Activated CD8-positive, alpha-beta T cell treated with anti-CD3 and anti-CD28 coated beads for 36 hours (primary cell): ENCODE measurements around the gene ZNF644. TPM values are rescaled to one million over a fixed set of nuclear protein-coding genes. Genes with fewer than 3 reads are reported as not detected.

ENCODE experiments used
- ATAC-seq: fragments of 200-7000 bp; cut with Tn5 transposase; one replicate; pipeline ENCODE4 v1.10.0; 2021; ENCODE audit warnings: mild to moderate bottlenecking, moderate library complexity
- CTCF ChIA-PET: fragments of 350-600 bp; sonication (Branson Sonifier 250); formaldehyde crosslinking; loops from one replicate; lab custom pipeline; 2021; ENCODE audit warnings: antibody characterized with exemption; lab: Charles Lee
- POLR2A ChIA-PET: fragments of 350-600 bp; sonication (Branson Sonifier 250); formaldehyde crosslinking; loops from one replicate; lab custom pipeline; 2021; ENCODE audit warnings: antibody characterized with exemption; lab: Charles Lee
- DNase-seq: peaks from one replicate; pipeline ENCODE4 v3.0.0-alpha.2; 2020
- H3K27ac Mint-ChIP-seq: one replicate; pipeline ENCODE4 v1.8.0; 2021; ENCODE audit warnings: mild to moderate bottlenecking, mixed read lengths
- H3K27me3 Mint-ChIP-seq: one replicate; pipeline ENCODE4 v1.8.0; 2021; ENCODE audit warnings: mixed read lengths
- H3K36me3 Mint-ChIP-seq: one replicate; pipeline ENCODE4 v1.8.0; 2021; ENCODE audit warnings: low read depth, mixed read lengths
- H3K4me1 Mint-ChIP-seq: one replicate; pipeline ENCODE4 v1.8.0; 2021; ENCODE audit warnings: low read depth, mixed read lengths
- H3K4me3 Mint-ChIP-seq: one replicate; pipeline ENCODE4 v1.8.0; 2021; ENCODE audit warnings: mild to moderate bottlenecking, moderate library complexity, mixed read lengths
- H3K9me3 Mint-ChIP-seq: one replicate; pipeline ENCODE4 v1.8.0; 2021; ENCODE audit warnings: mixed read lengths
- intact Hi-C: fragments of 100-400 bp; cut with micrococcal nuclease; formaldehyde crosslinking; loops from one replicate; pipeline ENCODE4 v1.10.0; 2022
- total RNA-seq, 2 experiments: library from RNA; stranded (reverse); gene quantifications; one replicate each; pipeline ENCODE4 v1.2.3, GENCODE V29; 2021
- TF ChIP-seq, protein P1 (sequence below): fragments of 200-600 bp; IDR thresholded peaks from one replicate; pipeline ENCODE4 v1.8.0; 2022; ENCODE audit warnings: antibody characterized with exemption, mild to moderate bottlenecking

The ZNF644 gene
- total RNA-seq, 2 experiments from 2014 or later: 43.4 to 44.9 TPM

- Mint-ChIP-seq H3K27ac (no peak overlapping the region), H3K27me3 (no peaks in the 10 kb centered on the region), H3K4me1 (peaks cover 40% of the 10 kb centered on the region), H3K9me3 (no peaks in the 10 kb centered on the region), H3K36me3 (peaks cover 50% of the 10 kb centered on the region), H3K4me3 (no peak overlapping the region)
- intact Hi-C loops: no loop called here
- no peak for DNase-seq
- TF ChIP-seq, protein P1, sequence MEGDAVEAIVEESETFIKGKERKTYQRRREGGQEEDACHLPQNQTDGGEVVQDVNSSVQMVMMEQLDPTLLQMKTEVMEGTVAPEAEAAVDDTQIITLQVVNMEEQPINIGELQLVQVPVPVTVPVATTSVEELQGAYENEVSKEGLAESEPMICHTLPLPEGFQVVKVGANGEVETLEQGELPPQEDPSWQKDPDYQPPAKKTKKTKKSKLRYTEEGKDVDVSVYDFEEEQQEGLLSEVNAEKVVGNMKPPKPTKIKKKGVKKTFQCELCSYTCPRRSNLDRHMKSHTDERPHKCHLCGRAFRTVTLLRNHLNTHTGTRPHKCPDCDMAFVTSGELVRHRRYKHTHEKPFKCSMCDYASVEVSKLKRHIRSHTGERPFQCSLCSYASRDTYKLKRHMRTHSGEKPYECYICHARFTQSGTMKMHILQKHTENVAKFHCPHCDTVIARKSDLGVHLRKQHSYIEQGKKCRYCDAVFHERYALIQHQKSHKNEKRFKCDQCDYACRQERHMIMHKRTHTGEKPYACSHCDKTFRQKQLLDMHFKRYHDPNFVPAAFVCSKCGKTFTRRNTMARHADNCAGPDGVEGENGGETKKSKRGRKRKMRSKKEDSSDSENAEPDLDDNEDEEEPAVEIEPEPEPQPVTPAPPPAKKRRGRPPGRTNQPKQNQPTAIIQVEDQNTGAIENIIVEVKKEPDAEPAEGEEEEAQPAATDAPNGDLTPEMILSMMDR: no peak
- CTCF ChIA-PET: interaction anchor here (1.1 kb wide), 1 partner anchor 17 kb away, joined by 3 read pairs; no protein-coding TSS in a partner anchor
- no peak for ATAC-seq
- POLR2A ChIA-PET: no interaction called here
Observed at GRCh38 chr1:90977522-90977921, 44.3 kb downstream of the ZNF644 start.

- Mint-ChIP-seq H3K27ac (peak overlapping the region; percentile 55), H3K27me3 (no peaks in the 10 kb centered on the region), H3K36me3 (peaks cover 42% of the 10 kb centered on the region), H3K4me3 (no peak overlapping the region), H3K9me3 (no peaks in the 10 kb centered on the region), H3K4me1 (peaks cover 51% of the 10 kb centered on the region)
- peak; percentile 85 for ATAC-seq
- intact Hi-C loops: no loop called here
- TF ChIP-seq, protein P1: no peak
- ChIA-PET CTCF (interaction anchor here (1.0 to 1.6 kb wide), 3 partner anchors 29 to 252 kb away, joined by 3 to 6 read pairs (median 4); no protein-coding TSS in a partner anchor), POLR2A (interaction anchor here (0.7 kb wide), 2 partner anchors 19 to 52 kb away, joined by 4 to 6 read pairs; no protein-coding TSS in a partner anchor)
- no peak for DNase-seq
Observed at GRCh38 chr1:90973897-90974798, 47.7 kb downstream of the ZNF644 start.

- Mint-ChIP-seq H3K9me3 (no peaks in the 10 kb centered on the region), H3K27ac (no peak overlapping the region), H3K27me3 (no peaks in the 10 kb centered on the region), H3K4me3 (no peak overlapping the region), H3K36me3 (peaks cover 40% of the 10 kb centered on the region), H3K4me1 (peaks cover 50% of the 10 kb centered on the region)
- no peak for DNase-seq
- ChIA-PET CTCF (no interaction called here), POLR2A (no interaction called here)
- TF ChIP-seq, protein P1: no peak
- no peak for ATAC-seq
- intact Hi-C loops: no loop called here
Observed at GRCh38 chr1:90970208-90970607, 51.6 kb downstream of the ZNF644 start.

GRCh38 chr1:90969241-90969640 lies 52.6 kb downstream of the ZNF644 start:
- Mint-ChIP-seq H3K27me3 (no peaks in the 10 kb centered on the region), H3K4me3 (no peak overlapping the region), H3K9me3 (no peaks in the 10 kb centered on the region), H3K4me1 (peaks cover 44% of the 10 kb centered on the region), H3K27ac (no peak overlapping the region), H3K36me3 (peaks cover 35% of the 10 kb centered on the region)
- intact Hi-C loops: no loop called here
- TF ChIP-seq, protein P1: no peak
- CTCF ChIA-PET: no interaction called here
- no peak for DNase-seq
- ATAC-seq: no peak
- POLR2A ChIA-PET: no interaction called here
